Duodenal mucosa (tissue), 2 donors: Measurements from ENCODE around the gene STX16.
"Not testable (repeated sequence)": the region's sequence is repeated elsewhere in the genome, so short reads cannot be mapped to it uniquely, and the experiment has no call there.

Source experiments
- H3K27ac ChIP-seq: one replicate; pipeline ENCODE4 v1.7.0; 2013; ENCODE audit warnings: low read depth, low read length
- H3K27me3 ChIP-seq, 2 donors: one replicate each; pipeline ENCODE4 v1.7.0; 2013; ENCODE audit warnings: low read length in 2 of 2, control low read depth in 1 of 2; ENCODE audit not compliant: insufficient read depth in 2 of 2, control insufficient read depth in 1 of 2
- H3K36me3 ChIP-seq, 2 donors: one replicate each; pipeline ENCODE4 v1.7.0; 2013; ENCODE audit warnings: low read length in 2 of 2, control low read depth in 1 of 2; ENCODE audit not compliant: insufficient read depth in 2 of 2, control insufficient read depth in 1 of 2
- H3K4me1 ChIP-seq, 2 donors: one replicate each; pipeline ENCODE4 v1.7.0; 2013; ENCODE audit warnings: low read length in 2 of 2, control low read depth in 1 of 2; ENCODE audit not compliant: insufficient read depth in 2 of 2, control insufficient read depth in 1 of 2
- H3K4me3 ChIP-seq, 2 donors: one replicate each; pipeline ENCODE4 v1.7.0; 2013; ENCODE audit warnings: low read length in 2 of 2, low read depth in 1 of 2
- H3K9ac ChIP-seq, 2 donors: one replicate each; pipeline ENCODE4 v1.7.0; 2013; ENCODE audit warnings: low read length in 2 of 2, low read depth in 1 of 2
- H3K9me3 ChIP-seq, 2 donors: one replicate each; pipeline ENCODE4 v1.7.0; 2013; ENCODE audit warnings: low read length in 2 of 2, control low read depth in 1 of 2; ENCODE audit not compliant: control insufficient read depth in 1 of 2

STX16 gene

DNA sequence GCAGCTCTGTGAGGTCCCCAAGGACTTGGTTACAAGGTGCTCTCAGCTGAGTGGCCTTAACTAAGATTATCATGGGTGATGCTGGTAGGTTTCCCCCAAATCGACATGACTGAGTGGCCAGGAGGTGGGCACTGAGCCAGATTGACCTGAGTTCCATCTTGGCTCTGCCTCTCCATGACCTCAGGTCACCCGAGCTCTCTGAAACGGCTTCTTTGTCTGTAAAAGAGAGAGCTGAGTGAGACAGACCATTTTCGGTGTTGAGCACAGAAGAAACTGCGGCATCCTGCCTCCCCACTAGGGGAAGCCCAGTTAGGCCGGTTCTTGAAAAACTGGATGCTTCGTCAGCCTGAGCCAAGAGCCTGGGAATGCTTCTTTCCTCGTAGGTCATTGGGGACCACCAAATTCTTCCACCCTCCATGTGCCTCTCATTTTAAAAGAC is 14.1 kb upstream of the STX16 start:
- no peak overlapping the region for H3K27ac ChIP-seq
- H3K27me3 ChIP-seq, result peaks cover 2 to 5% of the 10 kb centered on the region in 2 donors
- H3K9ac ChIP-seq, result no peak overlapping the region
- H3K36me3 ChIP-seq, result no peaks in the 10 kb centered on the region
- H3K9me3 ChIP-seq, result no peaks in the 10 kb centered on the region
- no peak overlapping the region for H3K4me3 ChIP-seq
- H3K4me1 ChIP-seq, result peaks cover 0 to 4% of the 10 kb centered on the region in 2 donors

DNA sequence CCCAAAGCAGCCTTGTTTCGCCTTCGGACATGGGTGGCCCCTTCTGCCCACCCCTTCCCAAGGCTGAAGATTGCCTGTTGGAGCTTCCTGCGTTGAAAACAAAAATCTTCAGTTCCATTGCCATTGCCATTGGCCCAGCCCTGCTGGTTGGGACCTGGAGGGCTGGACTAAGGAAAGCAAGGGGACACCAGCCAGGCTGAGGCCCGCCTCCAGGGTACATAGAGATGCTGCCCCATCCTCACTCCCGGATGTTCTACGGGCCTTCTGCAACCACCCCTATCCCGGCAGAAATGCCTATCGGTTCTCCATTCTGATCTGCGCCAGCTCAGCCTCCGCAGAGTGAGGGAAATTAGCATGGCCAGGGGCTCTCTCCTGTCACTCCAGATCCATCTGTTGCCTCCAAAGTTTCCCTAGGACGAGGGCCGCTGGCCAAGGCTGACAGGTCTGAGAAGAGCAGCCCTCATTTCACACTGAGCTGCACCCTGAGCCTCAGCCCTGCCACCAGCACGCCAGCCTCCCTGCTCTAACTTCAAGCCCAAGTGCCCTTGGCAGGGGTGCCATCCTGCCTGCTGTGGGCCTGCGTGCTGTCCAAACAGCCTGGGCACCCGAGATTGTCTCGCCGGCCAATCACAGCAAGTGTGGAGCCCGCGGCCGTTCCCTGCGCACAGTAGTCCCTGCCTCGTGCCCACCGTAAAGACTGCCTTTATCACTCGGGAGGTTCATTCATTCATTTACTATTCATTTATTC is 13.4 kb upstream of the STX16 start:
- H3K9ac ChIP-seq, result no peak overlapping the region
- peaks cover 2 to 5% of the 10 kb centered on the region in 2 donors for H3K27me3 ChIP-seq
- no peak overlapping the region for H3K27ac ChIP-seq
- H3K4me1 ChIP-seq, result peaks cover 0 to 4% of the 10 kb centered on the region in 2 donors
- no peak overlapping the region for H3K4me3 ChIP-seq
- H3K9me3 ChIP-seq, result no peaks in the 10 kb centered on the region
- no peaks in the 10 kb centered on the region for H3K36me3 ChIP-seq

DNA sequence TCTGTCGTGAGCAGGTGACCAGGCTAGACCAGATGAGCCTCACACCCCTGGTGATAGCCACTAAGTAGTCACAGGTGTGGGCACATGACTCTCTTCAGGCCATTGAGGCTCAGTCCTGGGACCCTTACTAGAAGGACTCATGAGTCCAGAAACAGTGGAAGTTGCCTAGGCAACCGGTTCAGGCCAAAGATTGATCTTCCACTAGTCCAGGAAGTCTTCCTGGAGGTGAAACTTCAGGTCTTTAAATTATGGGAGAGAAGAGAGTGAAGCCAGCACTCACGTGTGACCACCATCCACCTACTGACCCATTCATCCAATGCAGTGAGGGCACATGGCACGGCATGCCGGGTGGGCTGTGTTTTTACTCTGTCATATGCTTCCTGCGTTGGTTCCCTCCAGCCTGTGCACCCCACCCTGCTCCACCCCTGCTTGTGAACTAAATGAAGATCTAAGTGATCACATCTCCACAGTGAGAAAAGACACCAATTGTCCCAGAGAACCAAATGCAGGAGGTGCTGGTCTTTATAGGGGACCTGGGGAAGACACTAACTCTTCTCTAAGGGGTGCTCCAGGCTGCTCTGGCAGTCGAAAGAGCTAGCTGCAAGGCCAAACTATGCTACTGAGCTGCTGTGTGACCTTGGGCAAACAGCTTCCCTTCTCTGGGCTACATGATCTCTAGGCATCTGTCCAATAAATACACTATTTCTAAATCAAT is 12.5 kb upstream of the STX16 start:
- Histone ChIP-seq H3K9ac (no peak overlapping the region), H3K36me3 (no peaks in the 10 kb centered on the region), H3K9me3 (no peaks in the 10 kb centered on the region), H3K4me3 (no peak overlapping the region), H3K4me1 (peaks cover 0 to 4% of the 10 kb centered on the region in 2 donors), H3K27me3 (peaks cover 2 to 5% of the 10 kb centered on the region in 2 donors), H3K27ac (no peak overlapping the region)

DNA sequence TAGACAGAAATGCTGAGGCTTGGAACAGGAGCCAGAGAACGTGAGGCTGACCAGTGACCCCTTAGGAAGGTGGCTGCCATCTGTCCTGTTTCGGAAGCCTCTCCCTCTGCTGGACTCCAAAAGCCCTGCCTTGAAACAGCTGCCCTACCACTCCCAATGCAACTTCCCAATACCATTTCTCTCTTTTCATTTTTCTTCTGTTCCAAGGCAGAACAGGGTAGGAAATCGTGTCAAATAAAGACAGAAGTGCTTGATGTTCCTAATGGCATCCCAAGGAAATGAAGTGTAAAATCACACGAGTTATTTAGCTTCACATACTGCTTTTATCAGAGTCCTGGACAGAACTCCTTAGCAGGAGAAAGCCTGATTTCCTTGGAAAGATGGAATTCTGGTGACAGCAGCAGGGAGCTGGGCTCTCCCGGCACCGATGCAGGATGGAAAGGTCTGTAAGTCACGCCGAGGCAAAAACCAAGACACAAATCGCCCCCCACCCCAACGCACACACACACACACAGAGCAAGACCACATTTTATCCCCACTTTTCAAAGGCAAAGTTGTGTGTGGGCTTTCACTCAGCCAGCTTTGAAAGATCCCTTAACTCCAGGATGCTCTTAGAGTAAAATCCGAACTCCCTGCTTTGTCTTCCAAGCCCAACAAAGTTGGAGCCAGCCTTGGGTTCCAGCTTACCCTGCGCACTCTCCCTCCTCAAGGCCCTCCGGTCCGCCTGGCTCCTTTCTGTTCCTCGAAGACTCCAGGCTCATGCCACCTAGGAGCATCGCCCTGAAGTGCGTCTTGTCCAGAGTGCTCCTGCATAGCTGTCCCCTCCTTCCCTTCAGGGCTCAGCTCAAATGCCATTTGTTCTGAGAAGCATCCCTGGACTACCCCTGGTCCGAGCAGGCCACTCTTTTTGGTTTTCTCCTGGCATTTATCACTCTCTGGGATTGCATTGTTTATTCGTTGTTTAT is 11.6 kb upstream of the STX16 start:
- Histone ChIP-seq H3K9me3 (no peaks in the 10 kb centered on the region), H3K27ac (no peak overlapping the region), H3K4me3 (no peak overlapping the region), H3K9ac (no peak overlapping the region), H3K36me3 (no peaks in the 10 kb centered on the region), H3K4me1 (peaks cover 0 to 4% of the 10 kb centered on the region in 2 donors), H3K27me3 (peaks cover 2 to 5% of the 10 kb centered on the region in 2 donors)

DNA sequence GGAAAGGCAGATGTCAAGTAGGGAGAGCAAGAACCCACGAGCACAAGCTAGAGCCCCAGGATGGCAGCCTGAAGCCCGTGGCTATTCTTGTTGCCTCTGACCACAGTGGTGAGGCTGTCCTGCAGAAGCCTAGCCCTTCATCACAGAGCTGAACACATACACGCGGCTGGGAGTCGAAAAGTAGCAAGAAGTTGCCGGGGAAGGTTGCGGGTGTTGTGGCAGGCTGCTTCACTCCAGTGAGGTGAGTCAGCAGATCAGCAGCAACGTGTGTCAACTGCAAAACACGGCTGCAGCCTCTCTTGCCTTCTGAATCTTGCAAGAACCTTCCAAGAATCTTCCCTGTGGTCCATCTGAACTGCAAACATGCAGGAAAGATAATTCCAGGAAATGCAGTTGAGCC is 10.6 kb upstream of the STX16 start:
- Histone ChIP-seq H3K4me1 (no peaks in the 10 kb centered on the region), H3K27ac (no peak overlapping the region), H3K9me3 (no peaks in the 10 kb centered on the region), H3K27me3 (peaks cover 2 to 5% of the 10 kb centered on the region in 2 donors), H3K9ac (no peak overlapping the region), H3K36me3 (no peaks in the 10 kb centered on the region), H3K4me3 (no peak overlapping the region)

DNA sequence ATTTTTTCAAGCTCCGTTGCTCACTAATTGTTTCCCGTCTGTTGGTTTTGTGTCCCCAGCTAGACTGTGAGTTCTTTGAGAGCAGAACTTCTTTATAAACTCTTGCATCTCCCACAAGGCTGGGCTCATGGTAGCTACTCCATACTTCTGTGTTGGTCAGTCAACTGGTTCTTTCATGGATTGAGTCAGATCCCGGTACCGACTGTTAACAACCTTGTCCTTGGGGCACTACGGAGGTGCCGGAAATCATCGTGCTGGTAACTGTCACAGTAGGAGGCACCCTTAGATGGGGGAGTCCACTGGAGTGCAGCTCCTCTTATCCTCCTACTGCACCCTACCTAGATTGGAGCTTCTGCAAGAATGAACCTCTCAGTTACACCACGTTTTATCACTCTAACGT is 8.6 kb upstream of the STX16 start:
- H3K9me3 ChIP-seq, result no peaks in the 10 kb centered on the region
- H3K27ac ChIP-seq, result no peak overlapping the region
- H3K36me3 ChIP-seq, result no peaks in the 10 kb centered on the region
- no peak overlapping the region for H3K9ac ChIP-seq
- H3K4me1 ChIP-seq, result no peaks in the 10 kb centered on the region
- no peak overlapping the region for H3K4me3 ChIP-seq
- peaks cover 2 to 5% of the 10 kb centered on the region in 2 donors for H3K27me3 ChIP-seq

DNA sequence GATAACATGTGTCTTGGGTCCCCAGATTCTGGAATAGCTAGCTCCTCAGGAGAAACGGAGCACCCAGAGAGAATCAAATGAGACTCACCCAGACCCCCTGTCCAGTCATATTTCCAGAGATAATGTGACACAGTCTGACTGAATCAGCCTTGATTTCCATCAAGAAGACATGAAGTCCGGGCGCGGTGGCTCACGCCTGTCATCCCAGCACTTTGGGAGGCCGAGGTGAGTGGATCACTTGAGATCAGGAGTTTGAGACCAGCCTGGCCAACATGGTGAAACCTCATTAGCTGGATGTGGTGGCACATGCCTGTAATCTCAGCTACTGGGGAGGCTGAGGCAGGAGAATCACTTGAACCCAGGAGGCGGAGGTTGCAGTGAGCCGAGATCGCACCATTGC is 8.2 kb upstream of the STX16 start:
- H3K9ac ChIP-seq, H3K36me3 ChIP-seq, H3K4me3 ChIP-seq, H3K27me3 ChIP-seq, H3K4me1 ChIP-seq, H3K27ac ChIP-seq, H3K9me3 ChIP-seq: not testable (repeated sequence)

DNA sequence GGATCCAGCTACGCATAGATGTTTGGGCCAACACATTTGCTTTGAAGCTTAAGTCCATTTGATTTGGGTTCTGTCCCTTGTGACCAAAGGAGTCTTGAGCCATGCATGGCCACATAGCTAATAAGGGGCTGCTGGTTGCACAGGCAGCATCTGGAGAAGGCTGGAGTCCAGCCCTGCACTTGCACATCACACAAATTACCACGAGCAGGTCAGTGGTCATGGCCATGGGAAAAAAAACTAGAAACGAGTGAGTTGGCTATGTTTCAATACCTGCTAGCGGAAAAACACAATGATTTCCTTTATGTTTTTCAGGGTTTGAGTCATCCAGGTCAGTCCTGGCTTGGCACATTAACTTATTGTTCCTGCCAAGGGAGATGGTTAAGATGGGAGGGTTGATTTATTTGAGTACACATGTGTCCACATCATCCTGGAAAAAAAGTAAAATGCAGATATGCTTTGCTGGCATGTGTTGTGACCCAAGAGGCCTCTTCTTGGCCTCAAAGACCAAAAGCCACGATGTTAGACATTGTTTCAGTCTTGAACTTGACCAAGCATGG is 5.6 kb upstream of the STX16 start:
- no peaks in the 10 kb centered on the region for H3K4me1 ChIP-seq
- no peaks in the 10 kb centered on the region for H3K27me3 ChIP-seq
- H3K9me3 ChIP-seq, result no peaks in the 10 kb centered on the region
- no peak overlapping the region for H3K4me3 ChIP-seq
- H3K36me3 ChIP-seq, result no peaks in the 10 kb centered on the region
- no peak overlapping the region for H3K27ac ChIP-seq
- H3K9ac ChIP-seq, result no peak overlapping the region

DNA sequence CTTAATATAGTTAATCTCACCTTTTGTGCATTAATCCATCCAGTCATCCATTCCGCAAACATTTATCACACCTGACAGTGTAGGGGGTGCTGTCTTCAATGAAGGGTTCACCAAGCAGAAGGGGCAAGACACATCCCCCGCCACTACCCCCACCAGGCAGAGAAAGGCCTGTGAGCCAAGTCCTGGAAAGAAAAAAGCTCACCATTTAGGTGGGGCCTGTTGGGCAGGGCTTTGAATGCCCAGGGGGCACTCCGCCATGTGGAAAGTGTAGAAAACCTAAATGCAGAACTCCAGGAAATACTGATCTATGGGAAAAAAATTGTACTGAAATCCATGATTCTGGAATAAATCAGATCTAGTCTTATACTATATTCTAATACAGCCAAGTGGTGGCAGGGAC is 4.8 kb upstream of the STX16 start:
- no peaks in the 10 kb centered on the region for H3K36me3 ChIP-seq
- no peaks in the 10 kb centered on the region for H3K27me3 ChIP-seq
- H3K4me3 ChIP-seq, result no peak overlapping the region
- no peak overlapping the region for H3K9ac ChIP-seq
- H3K27ac ChIP-seq, result no peak overlapping the region
- no peaks in the 10 kb centered on the region for H3K4me1 ChIP-seq
- no peaks in the 10 kb centered on the region for H3K9me3 ChIP-seq
